GM19238 (cell line): ENCODE measurements around the gene TAF4.
A peak's percentile ranks its signal among the peaks of the same experiment; 100 is the strongest.

Experiments
- DNase-seq: peaks from one replicate; pipeline ENCODE4 v3.0.0; 2011; ENCODE audit warnings: low spot score; ENCODE audit not compliant: insufficient read length

Gene TAF4

DNA sequence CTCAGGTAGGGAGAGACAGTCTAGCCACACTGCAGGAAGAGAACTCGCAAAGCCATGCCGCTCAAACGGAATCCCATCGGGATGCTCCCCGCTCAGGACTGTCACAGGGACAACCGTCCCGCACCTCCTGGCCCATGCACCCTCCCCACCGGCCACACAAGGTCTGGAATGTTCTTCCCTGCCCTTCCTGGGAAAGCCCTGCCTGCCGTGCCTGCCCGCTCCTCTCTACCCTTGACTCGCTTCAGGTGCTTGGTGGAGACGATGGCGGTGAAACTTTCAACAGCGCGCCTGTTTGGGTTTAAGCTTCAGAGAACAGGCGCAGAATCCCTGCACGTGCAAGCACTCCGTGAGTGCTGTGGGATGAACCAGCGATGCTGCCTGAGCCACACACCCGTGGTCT is 20.6 kb downstream of the TAF4 start:
- no peak for DNase-seq

DNA sequence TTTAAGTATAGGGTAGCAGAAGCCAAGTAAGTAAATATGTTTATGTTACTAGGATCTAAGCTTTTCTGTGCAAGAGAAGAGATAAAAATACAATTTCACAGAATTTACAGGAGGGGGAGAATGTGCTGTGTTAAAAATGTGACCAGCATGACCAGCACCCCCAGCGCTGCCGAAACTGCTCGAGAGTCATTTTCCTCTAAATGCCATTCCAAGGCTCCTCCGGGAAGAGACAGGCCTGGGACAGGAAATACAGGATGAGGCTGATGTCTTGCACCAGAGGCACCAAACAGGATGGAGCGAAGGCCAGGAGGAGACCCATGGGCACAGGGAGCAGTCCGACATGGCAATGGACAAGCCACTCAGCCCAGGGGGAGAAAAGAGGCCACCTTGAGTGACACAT is 21.1 kb downstream of the TAF4 start:
- DNase-seq = no peak

DNA sequence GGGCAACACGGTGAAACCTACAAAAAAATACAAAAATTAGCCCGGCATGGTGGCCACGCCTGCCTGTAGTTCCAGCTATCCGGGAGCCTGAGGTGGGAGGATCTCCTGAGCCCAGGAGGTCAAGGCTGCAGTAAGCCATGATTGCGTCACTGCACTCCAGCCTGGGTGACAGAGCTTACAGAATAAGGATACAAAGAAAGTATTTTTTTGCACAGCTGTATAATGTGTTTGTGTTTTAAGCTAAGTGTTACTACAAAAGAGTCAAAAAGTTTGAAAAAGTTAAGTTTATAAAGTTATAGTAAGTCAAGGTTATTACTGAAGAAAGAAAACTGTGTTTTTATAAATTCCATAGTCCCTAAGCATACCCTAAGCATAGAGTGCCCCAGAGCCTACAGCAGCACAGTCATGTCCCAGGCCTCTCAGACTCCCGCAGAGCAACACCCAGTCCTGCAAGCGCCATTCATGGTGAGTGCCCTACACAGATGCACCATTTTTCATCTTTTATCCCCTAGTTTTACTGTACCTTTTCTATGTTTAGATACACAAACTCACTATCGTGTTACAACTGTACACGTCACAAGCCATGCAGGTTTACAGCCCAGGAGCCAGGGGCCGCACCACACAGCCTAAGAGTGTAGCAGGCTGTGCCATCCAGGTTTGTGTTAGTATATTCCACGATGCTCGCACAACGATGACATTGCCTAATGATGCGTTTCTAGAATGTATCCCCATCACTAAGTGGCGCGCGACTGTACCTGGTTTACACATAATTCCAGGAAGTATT is 22.4 kb downstream of the TAF4 start:
- no peak for DNase-seq

DNA sequence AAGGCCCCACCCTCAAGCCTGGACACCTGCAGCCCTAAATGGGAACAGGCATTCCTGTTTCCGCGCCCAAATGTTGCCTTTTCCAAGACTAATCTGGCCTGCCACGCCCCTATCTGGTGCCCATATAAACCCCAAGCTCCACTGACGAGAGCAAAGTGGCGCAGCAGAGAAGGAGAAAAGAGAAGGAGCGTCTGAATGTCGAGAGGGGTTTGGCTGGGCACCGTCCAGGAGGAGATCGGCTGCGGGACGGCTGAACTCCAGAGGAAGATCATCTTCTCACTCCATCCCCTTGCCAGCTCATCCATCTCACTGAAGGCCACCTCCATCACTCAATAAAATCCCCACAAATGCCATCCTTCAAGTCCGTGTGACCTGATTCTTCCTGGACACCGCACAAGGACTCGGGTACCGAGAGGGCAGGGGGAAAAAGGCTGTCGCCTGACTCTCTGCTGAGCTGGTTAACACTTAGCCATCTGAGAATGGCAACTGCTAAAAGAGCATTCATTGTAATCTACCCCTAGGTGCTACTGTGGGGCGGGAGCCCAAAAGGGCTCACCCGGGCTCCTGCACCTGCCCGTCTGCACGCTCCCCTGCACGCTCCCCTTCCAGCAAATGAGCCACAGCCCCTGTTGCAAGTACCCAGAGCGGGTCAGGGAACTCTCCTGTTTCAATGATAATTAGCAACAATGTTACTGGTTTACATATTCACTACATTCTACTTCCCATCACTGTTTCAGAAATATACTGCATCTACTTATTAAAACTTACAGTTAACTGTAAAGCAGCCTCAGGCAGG is 23.5 kb downstream of the TAF4 start:
- no peak for DNase-seq

DNA sequence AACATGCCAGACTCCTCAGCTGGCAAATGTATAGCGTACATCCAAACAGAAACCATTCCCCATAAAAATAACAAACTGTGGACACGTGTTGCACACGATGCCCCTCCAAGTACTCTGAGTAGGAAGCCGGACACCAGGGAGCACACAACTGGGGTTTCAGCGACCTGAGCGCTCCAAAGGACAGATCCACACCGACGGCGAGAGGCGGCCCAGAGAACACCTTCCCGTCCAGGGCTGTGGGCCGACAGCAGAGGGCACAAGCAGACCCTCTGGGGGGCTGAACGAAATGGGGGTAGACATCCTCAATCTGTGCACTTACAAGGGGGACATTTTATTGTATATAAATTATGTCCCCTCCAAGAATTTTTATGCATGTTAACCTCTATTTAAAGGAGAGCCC is 24.7 kb downstream of the TAF4 start:
- DNase-seq = no peak

DNA sequence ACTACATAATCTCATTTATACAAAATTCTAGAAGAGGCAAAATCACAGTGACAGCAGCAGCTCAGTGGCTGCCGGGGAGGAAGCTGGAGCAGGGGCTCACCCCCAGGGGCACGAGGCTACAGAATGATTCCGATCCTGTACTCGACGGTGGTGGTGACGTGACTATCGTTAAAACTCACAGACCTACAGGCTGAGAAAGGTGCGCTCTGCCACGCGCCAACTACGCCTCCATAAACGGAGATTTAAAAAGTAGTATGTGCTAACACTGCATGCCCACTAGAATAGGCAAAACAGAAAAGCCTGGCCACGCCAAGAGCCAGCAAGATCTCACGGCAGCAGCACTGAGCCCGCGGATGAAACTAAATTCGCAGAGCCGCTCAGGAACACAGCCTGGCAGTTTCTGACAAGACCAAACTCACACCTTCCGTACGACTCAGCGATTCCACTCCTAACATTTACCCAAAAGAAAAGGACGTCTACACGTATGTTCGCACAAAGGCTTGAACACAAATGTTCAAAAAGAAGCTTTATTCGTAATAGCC is 25.2 kb downstream of the TAF4 start:
- no peak for DNase-seq

DNA sequence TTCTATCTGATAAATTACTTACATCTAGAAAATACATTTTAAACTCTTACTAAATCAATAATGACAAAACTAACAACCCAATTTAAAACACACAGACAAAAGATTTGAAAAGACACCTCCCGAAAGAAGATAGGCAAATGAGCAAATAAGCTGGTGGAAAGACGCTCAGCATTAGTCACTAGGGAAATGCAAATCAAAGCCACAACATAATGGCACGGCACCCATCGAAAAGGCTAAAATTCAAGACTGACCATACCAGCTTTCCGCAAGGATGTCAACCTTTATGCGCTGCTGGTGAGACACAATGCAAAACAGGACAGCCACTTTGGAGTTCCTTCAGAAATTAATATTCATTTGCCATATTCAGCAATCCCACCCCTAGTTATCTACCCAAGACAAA is 25.9 kb downstream of the TAF4 start:
- no peak for DNase-seq

DNA sequence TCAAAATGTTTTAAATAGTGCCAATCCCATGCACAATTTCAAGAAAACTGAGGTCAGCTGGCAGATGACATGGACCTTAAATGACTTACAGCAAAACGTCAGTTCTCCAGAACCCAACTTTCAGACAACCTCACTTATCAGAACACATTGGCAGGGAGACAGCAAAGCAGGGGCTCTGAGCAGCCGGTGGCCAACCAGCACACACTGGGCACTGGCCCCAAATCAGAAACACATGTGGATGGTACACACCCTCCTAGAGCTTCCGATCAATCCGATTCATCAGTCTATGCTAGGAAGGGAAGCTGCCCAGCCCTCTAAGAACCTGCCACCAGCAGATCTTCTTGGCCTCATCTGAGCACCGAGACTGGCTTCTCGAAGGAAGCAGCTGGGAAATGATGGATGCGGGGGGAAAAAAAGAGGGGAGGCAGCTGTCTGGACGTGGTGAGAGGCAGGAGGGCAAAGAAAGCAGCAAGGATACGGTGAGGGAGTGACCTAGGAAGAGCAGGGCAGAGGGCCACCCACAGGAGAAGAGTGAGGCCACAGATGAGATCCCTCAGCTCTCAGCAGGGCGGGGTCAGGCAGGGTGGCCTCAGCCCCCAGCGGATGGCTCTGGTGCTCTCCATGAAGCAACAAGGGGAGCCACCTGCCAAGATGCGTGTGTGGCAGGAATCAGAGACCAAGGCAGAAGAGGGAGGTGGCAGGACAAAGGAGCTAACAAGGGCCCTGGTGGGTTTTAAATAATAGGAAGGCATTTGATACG is 32.9 kb downstream of the TAF4 start:
- DNase-seq = no peak

DNA sequence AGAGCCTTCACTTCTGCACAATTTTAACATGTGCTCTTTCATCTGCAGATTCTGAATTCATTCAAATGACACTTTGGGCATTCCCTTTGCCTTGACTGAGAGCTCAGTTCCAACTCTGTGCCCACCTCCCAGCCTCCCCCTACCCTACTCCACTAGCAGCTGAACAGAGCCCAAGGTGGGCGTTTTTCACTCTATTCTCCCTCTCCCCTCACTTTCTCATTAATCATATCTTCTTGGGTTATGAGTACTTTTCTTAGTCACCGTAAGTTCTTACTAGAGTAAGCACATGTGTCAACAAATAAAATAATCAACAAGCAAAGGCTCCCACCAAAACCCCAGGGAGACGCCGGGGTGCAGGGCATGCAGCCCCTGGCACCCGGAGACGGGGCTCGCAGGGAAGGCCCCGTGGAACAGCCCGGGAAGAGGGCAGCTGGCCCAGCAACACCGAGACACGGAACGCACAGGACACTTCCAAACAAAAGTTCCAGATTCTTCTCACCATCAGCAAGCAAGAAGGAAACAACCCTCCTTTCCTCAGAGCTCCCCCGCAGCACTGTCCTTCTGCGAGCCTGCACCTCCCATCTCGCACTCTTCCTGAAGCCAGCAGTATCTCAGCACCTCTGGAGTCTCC is 34.1 kb downstream of the TAF4 start:
- no peak for DNase-seq

DNA sequence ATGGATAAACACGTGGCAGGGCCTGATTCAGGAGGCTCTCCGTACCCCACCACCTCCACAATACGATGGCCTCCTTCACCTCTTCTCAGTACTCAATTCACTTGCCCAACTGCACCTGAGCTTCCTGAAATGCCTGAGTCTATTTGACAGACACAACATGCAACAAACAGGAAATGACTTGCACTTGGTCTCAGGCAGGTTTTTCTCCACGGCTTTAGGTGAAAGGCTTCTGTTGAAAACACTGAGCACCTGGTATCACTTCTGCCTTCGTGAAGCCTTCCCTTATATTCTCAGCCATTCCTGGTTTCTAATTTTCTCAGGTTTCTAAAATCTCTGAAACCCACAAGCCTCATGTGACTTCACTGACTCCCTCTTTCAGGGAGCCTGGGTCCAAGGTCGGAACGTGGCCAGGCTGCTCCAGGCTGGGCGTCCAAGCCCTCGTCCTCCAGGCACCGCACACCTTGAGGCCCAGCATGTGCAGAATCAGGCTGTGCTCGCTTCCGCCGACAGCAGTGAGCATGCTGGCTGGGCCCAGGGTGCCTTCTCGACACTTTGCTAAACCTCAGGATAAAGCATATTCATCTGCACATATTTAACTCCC is 34.7 kb downstream of the TAF4 start:
- peak; percentile 62 for DNase-seq

DNA sequence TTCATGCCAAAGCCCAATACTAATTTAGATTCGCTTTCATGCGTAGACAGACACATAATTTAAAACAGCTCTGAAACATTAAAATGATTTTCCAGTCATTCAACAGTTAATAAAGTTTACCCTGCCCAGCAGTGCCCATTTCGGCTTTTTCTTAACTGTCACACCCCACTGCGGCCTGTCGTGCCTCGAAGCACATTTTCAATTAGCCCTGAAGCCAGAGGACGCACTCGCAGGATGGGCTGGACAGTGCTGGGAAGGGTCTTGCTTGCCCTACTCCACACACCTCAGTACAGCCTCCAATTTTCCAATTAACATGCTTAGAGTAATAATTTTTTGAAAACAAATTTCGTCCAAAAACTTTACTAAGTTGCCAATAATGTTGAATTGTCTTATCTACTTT is 35.3 kb downstream of the TAF4 start:
- DNase-seq = no peak

DNA sequence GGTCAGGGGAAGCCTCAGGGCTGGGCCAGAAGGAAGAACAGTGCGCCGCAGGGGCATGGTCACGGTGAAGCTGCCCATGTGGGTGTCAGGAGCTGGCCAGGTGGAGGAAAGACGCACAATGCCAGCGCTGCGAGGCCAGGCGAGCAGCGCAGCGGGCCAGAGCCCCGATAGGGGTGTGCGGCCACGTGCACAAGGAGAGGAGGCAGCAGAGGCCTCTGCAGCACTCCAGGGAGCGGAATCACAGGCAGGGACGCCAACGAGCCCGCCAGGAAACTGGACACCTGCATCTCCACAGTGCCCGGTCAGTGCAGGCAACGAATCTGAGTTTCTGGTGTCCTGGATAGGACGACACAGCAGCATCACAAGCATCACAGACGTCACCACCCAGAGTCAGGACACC is 35.7 kb downstream of the TAF4 start:
- DNase-seq = no peak

DNA sequence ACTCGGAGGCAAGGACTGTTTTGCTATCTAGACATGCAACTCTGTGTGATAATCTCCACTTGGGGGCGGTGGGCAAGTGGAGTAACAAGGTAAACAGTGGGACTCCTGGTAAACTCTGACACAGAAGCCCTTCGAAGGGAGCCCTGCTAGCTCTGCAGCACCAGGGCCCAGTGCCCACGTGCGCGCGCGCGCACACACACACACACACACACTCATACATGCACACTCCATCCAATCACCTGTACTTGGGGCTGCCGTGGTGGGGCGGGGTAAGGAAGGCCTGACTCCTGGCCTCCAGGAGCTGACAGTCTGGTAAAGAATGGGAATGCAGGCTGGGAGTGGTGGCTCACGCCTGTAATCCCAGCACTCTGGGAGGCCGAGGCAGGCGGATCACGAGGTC is 36.4 kb downstream of the TAF4 start:
- no peak for DNase-seq

DNA sequence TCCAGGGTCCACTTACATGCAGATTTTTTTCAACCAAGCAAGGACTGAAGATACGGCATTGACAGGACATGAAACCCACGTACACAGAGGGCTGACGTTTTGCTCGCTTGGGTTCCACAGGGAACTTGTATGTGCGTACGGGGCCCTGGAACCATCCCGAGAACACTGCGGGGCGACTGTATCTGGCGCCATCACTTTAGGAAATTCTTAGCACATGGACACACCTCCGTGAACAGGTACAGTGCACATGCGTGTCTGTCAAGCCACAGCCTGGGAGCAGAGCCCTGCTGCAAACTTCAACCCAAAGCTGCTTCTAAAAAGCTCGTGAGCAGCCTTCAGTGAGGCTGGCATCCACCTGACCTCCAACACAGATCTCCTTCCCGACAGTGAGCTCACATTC is 37.3 kb downstream of the TAF4 start:
- no peak for DNase-seq

DNA sequence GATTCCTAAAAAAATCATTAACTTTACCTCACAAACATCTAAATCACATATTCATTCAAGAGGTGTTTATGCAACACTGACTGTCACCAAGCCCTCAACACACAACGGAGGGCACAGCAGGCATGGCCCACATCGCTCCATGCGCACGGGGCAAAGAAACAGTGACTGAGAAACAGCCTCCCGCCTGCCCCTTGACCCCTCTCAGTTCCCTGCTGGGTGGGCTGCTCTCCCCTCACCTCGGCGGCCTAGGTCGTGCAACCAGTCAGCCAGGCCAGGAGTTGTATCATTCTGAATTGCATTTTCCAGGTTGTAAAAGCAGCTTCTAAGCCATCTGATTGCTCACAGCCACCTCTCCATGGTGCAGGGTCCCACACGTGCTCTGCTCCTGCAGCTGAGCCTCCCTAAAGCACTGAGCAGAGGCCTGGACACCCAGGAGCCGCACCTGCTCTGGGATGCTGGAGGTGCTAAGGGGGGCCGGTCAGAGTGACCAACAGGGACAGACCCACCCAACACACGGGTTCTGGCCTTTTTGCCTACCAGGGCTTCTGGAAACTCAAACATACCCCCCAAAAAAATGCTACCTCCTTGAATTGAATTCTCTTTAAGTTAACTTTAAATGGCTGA is 37.9 kb downstream of the TAF4 start:
- no peak for DNase-seq

DNA sequence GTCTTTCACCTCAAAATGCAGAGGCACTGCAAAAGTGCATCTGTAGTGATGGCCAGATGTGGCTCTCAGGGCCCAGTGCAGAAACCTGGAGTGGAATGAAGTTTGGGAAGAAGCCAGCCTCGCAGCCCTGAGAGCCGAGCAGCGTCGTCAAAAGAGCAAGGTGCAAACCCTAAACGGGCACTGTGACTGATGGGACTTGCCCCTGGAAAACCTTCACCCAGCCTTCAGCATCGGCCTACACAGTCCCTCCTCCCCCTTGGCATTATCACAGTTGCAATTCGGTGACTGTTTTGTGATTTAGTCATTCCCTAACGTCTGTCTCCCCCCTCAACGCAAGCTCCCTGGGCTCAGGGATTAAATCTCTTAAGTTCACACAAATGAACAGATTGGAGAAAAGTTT is 38.6 kb downstream of the TAF4 start:
- no peak for DNase-seq

DNA sequence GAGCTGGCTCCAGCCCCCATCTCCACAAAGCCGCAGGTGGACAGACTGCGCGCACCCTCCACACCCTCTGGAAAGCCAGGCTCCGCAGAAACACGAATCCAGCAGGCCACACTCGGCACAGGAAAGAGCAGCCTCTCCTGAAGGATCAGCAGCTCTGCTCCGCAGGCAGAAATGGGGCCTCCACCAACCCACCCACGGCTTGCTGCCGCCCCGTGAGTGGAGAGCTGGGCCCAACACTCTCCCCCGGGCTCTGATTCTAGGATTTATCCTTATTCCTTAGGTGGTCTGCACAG is 39.2 kb downstream of the TAF4 start:
- DNase-seq = no peak

DNA sequence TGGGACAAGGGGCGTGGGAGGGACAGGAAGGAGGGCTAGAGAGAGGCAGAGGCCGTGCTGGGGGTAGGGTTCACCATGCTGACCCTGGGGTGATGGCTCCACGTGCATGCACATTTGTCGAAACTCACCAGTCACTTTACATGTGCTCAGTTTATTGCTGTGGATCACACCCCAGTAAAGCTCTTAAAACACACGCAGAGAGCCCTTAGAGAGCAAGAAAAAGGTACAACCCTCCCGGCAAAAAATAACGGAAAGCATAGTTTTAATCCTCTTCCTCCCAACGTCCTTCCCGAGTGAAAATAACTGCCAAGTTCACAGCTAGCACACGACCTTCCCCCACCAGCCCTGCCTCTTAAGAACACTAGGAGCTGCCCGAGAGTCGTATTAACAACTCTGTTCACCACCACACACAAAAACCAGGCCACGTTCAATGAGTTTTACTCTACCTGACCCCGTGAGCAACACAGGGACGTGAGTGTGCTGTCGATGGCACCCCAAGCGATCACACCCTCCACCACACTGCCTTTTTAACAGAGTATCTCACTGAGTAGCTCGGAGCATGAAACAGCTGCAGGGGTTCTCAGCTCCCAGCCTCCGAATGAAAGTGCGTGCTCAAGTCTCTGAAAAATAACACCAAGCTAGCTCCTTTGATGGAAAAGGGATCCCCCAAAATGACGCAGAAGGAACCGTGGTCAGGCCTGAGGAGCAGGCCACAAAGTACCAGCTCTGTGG is 39.7 kb downstream of the TAF4 start:
- DNase-seq = no peak

DNA sequence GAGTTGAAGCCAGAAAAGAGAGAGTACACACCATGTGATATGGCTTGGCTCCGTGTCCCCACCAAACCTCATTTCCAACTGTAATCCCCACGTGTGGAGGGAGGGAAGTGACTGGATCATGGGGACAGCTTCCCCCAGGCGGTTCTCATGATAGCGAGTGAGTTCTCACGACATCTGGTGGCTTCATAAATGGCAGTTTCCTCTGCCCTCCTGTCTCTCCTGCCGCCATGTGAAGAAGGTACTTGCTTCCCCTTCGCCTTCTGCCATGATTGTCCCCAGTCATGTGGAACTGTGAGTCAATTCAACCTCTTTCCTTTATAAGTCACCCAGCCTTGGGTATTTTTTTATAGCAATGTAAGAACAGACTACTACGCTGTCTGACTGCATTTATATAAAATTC is 40.3 kb downstream of the TAF4 start:
- DNase-seq = no peak

DNA sequence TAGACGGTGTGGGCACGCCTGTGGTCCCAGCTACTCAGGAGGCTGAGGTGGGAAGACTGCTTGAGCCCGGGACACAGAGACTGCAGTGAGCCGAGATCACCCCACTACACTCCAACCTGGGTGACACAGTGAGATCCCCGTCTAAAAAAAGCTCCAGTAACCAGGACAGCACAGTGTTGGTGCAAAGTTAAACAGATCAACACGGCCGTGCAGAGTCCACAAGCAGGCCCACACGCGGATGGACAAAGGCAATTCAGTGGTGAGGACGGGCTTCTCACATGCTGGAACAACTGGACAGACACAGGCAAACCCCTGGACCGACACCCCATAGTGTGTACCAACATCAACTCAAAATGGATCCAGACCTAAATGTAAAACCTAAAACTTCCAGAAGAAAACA is 41.7 kb downstream of the TAF4 start:
- no peak for DNase-seq
